Epithelial cell of proximal tubule (primary cell): ENCODE measurements around the gene DUSP8. TPM values are rescaled to one million over a fixed set of nuclear protein-coding genes. Genes with fewer than 3 reads are reported as not detected.
"Not testable (repeated sequence)": the region's sequence is repeated elsewhere in the genome, so short reads cannot be mapped to it uniquely, and the experiment has no call there.

Experiments
- DNase-seq: peaks from one replicate; pipeline ENCODE4 v3.0.0-alpha.2; 2011; ENCODE audit warnings: low read depth
- H3K4me3 ChIP-seq: 2 replicates; pipeline ENCODE4 v1.5.1; 2011; ENCODE audit warnings: low read depth, mild to moderate bottlenecking, low read length
- CTCF ChIP-seq: conservative IDR thresholded peaks from 2 replicates; pipeline ENCODE4 v1.5.1; 2012; ENCODE audit warnings: low read depth, mild to moderate bottlenecking, low read length
- total RNA-seq: library from RNA; depleted of rRNA; stranded (reverse); fragments of >200 nt; gene quantifications from 2 replicates; pipeline ENCODE4 v1.2.3, GENCODE V29; 2015

The DUSP8 gene
- total RNA-seq, 1 donor from 2014 or later = 13.1 TPM

- no peak overlapping the region for H3K4me3 ChIP-seq
- TF ChIP-seq CTCF = no peak
- DNase-seq = no peak
Measured at GRCh38 chr11:1604181-1604580, 32.1 kb upstream of the DUSP8 start.

- H3K4me3 ChIP-seq = no peak overlapping the region
- TF ChIP-seq CTCF = no peak
- DNase-seq = no peak
Measured at GRCh38 chr11:1603629-1604028, 31.6 kb upstream of the DUSP8 start.

GRCh38 chr11:1601663-1602062 is 29.6 kb upstream of the DUSP8 start:
- DNase-seq, H3K4me3 ChIP-seq: not testable (repeated sequence)

GRCh38 chr11:1600626-1601025 is 28.6 kb upstream of the DUSP8 start:
- no peak for TF ChIP-seq CTCF
- DNase-seq = no peak
- no peak overlapping the region for H3K4me3 ChIP-seq

- no peak for DNase-seq
- no peak for TF ChIP-seq CTCF
- no peak overlapping the region for H3K4me3 ChIP-seq
Measured at GRCh38 chr11:1598816-1599215, 26.7 kb upstream of the DUSP8 start.

GRCh38 chr11:1598406-1598805 is 26.3 kb upstream of the DUSP8 start:
- not testable (repeated sequence) for DNase-seq, H3K4me3 ChIP-seq

- TF ChIP-seq CTCF = no peak
- no peak for DNase-seq
Measured at GRCh38 chr11:1597994-1598380, 25.9 kb upstream of the DUSP8 start, which contains the start of gene KRTAP5-2. Gene KRTAP5-2 (minus strand): TSS chr11:1598294. CDS start chr11:1598250, 44 bp downstream.

GRCh38 chr11:1597331-1597993 is 25.4 kb upstream of the DUSP8 start:
- no peak overlapping the region for H3K4me3 ChIP-seq
- no peak for TF ChIP-seq CTCF
- DNase-seq = no peak

More at GRCh38 chr11:1597994-1598380, 25.9 kb upstream of the DUSP8 start, which contains the start of gene KRTAP5-2:
- no peak within 1 kb of the TSS for H3K4me3 ChIP-seq

- not testable (repeated sequence) for DNase-seq, H3K4me3 ChIP-seq
Measured at GRCh38 chr11:1596576-1597121, 24.6 kb upstream of the DUSP8 start.

GRCh38 chr11:1595994-1596575 is 24.0 kb upstream of the DUSP8 start:
- H3K4me3 ChIP-seq, DNase-seq: not testable (repeated sequence)
